NCI-H128 (cell line): ENCODE measurements around the gene UGGT1.

Experiments
- DNase-seq: peaks from one replicate; lab custom pipeline; 2025; ENCODE audit not compliant: unreplicated experiment; lab: John Stamatoyannopoulos, UW

Gene UGGT1

GRCh38 chr2:128214251-128214650 is 123.3 kb downstream of the UGGT1 start:
- DNase-seq = no peak

GRCh38 chr2:128214866-128215460 is 124.0 kb downstream of the UGGT1 start:
- no peak for DNase-seq

GRCh38 chr2:128215897-128216642 is 125.1 kb downstream of the UGGT1 start:
- DNase-seq = no peak

- DNase-seq = no peak
Observed at GRCh38 chr2:128217671-128218070, 126.7 kb downstream of the UGGT1 start.

- no peak for DNase-seq
Observed at GRCh38 chr2:128219891-128220290, 128.9 kb downstream of the UGGT1 start.

- DNase-seq = no peak
Observed at GRCh38 chr2:128227862-128228261, 136.9 kb downstream of the UGGT1 start.

GRCh38 chr2:128228894-128229293 is 137.9 kb downstream of the UGGT1 start:
- no peak for DNase-seq

GRCh38 chr2:128232965-128233789 is 142.2 kb downstream of the UGGT1 start:
- DNase-seq = peak; percentile 16

GRCh38 chr2:128233790-128234395 is 142.9 kb downstream of the UGGT1 start:
- DNase-seq = no peak

GRCh38 chr2:128234613-128235012 is 143.6 kb downstream of the UGGT1 start:
- DNase-seq = no peak

GRCh38 chr2:128235581-128235980 is 144.6 kb downstream of the UGGT1 start:
- DNase-seq = no peak

- DNase-seq = no peak
Observed at GRCh38 chr2:128236491-128237035, 145.6 kb downstream of the UGGT1 start.

- DNase-seq = no peak
Observed at GRCh38 chr2:128237081-128237534, 146.1 kb downstream of the UGGT1 start.

- DNase-seq = no peak
Observed at GRCh38 chr2:128237911-128238697, 147.1 kb downstream of the UGGT1 start.

GRCh38 chr2:128241896-128242295 is 150.9 kb downstream of the UGGT1 start:
- no peak for DNase-seq
